ENCODE data around the gene DHRS13. TPM values are rescaled to one million over a fixed set of nuclear protein-coding genes. Genes with fewer than 3 reads are reported as not detected.
A peak's percentile ranks its signal among the peaks of the same experiment; 100 is the strongest.
"Not testable (repeated sequence)": the region's sequence is repeated elsewhere in the genome, so short reads cannot be mapped to it uniquely, and the experiment has no call there.

Gene DHRS13
- polyA plus RNA-seq, 2 of the 4 experiments (the other 2 are of a cell fraction): 4.8 to 7.0 TPM

DNA sequence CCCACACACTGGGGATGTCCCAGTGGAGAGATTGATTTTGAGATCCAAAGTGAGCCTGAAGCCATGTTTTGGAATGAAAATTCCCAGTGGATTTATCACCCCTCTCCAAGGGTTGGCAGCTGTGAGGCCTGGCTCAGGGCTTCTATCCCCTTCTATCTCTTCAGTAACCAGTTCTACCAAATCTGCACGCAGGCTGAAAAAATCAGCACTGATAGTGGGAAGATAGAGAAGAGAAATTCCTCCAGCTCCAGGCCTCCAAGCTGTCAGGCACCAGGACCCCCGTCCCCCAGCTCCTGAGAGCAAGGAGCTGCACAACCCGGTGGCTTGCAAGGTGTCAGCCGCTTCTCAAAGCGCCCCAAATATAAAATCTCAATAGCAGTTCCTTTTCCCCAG is 6.4 kb downstream of the DHRS13 start (continued):
- TF ChIP-seq, protein P1, sequence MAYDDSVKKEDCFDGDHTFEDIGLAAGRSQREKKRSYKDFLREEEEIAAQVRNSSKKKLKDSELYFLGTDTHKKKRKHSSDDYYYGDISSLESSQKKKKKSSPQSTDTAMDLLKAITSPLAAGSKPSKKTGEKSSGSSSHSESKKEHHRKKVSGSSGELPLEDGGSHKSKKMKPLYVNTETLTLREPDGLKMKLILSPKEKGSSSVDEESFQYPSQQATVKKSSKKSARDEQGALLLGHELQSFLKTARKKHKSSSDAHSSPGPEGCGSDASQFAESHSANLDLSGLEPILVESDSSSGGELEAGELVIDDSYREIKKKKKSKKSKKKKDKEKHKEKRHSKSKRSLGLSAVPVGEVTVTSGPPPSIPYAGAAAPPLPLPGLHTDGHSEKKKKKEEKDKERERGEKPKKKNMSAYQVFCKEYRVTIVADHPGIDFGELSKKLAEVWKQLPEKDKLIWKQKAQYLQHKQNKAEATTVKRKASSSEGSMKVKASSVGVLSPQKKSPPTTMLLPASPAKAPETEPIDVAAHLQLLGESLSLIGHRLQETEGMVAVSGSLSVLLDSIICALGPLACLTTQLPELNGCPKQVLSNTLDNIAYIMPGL (CRISPR knock-in tag; IDR thresholded peaks at IDR 0.05; ENCODE audit: borderline replicate concordance): no peak
- TF ChIP-seq EHF (CRISPR knock-in tag; IDR thresholded peaks at IDR 0.05): no peak
- no peak for TF ChIP-seq CHD2 (IDR thresholded peaks at IDR 0.05; ENCODE audit: low read length, partially characterized antibody)
- TF ChIP-seq, protein P2, sequence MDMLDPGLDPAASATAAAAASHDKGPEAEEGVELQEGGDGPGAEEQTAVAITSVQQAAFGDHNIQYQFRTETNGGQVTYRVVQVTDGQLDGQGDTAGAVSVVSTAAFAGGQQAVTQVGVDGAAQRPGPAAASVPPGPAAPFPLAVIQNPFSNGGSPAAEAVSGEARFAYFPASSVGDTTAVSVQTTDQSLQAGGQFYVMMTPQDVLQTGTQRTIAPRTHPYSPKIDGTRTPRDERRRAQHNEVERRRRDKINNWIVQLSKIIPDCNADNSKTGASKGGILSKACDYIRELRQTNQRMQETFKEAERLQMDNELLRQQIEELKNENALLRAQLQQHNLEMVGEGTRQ (IDR thresholded peaks at IDR 0.05): no peak
- TF ChIP-seq, protein P3, sequence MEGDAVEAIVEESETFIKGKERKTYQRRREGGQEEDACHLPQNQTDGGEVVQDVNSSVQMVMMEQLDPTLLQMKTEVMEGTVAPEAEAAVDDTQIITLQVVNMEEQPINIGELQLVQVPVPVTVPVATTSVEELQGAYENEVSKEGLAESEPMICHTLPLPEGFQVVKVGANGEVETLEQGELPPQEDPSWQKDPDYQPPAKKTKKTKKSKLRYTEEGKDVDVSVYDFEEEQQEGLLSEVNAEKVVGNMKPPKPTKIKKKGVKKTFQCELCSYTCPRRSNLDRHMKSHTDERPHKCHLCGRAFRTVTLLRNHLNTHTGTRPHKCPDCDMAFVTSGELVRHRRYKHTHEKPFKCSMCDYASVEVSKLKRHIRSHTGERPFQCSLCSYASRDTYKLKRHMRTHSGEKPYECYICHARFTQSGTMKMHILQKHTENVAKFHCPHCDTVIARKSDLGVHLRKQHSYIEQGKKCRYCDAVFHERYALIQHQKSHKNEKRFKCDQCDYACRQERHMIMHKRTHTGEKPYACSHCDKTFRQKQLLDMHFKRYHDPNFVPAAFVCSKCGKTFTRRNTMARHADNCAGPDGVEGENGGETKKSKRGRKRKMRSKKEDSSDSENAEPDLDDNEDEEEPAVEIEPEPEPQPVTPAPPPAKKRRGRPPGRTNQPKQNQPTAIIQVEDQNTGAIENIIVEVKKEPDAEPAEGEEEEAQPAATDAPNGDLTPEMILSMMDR (IDR thresholded peaks at IDR 0.05): no peak
- no peak for TF ChIP-seq TFCP2L1 (CRISPR knock-in tag; IDR thresholded peaks at IDR 0.05)

DNA sequence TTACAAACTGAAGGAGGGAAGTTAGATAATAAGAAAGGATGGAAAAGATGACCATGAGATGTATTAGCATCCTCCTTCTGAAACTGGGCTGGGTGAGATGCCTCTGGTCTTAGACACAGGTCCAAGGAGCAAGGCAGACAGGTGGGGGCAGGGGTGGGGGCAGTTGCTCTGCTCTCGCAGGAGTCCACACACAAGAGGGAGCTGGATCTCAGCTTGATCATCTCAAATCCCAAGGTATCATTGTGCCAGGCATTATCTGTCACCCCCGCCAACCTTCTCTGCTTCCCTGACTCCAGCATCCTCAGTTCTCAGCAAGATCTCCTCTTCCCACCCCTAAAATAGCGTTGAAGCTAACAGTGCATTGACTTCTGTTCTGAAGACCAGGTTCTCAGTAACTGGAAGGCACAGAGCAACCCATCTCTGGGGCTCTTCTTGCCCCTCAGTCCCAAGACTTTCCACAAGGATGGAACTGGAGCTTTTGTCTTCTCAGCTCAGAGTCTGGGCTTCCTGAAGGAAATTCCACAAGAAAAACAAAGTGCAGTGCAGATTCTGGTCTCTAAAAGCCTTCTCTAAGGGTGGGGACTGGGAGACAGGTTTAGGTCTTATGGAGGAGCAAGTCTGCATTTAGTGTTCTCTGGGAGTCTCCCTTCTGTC is 7.0 kb downstream of the DHRS13 start:
- Histone ChIP-seq H3K9me3 (no peaks in the 10 kb centered on the region), H3K27ac (peak overlapping the region; percentile 87 to 97; a peak in 4 of 6 replicates), H3K4me2 (peak overlapping the region; percentile 84), H3K4me1 (peaks cover 19% of the 10 kb centered on the region), H3K4me3 (peak overlapping the region; percentile 70)
- ChIA-PET POLR2A (interaction anchor here (1.4 to 2.0 kb wide), 2 partner anchors 14 to 56 kb away, joined by 5 read pairs; partner anchors contain the start of gene PHF12), CTCF (interaction anchor here (0.8 to 34.7 kb wide), 13 partner anchors 7 to 169 kb away, joined by 3 to 685 read pairs (median 20); partner anchors contain the start of genes DHRS13, NEK8 and TLCD1)
- ATAC-seq: peak in 1 of 2 experiments; percentile 4; a peak in 2 of 6 replicates
- no peak for FAIRE-seq
- DNase-seq (ENCODE audit: low read depth in 1 of 2, low spot score in 1 of 2): no peak
- 54% methylated on average over 3 of the region's 3 CpGs for WGBS (ENCODE audit: missing lambda C conversion rate)
- TF ChIP-seq FOSB (CRISPR knock-in tag; IDR thresholded peaks at IDR 0.05): no peak
- no peak for TF ChIP-seq CHD4 (IDR thresholded peaks at IDR 0.05; ENCODE audit: borderline replicate concordance)
- no peak for TF ChIP-seq EP300 (IDR thresholded peaks at IDR 0.05)
- TF ChIP-seq ZFP36 (IDR thresholded peaks at IDR 0.05; ENCODE audit: borderline replicate concordance, partially characterized antibody): no peak
- no peak for TF ChIP-seq MAFK (IDR thresholded peaks at IDR 0.05; ENCODE audit: partially characterized antibody)
- TF ChIP-seq, protein P2 (IDR thresholded peaks at IDR 0.05): no peak

DNA sequence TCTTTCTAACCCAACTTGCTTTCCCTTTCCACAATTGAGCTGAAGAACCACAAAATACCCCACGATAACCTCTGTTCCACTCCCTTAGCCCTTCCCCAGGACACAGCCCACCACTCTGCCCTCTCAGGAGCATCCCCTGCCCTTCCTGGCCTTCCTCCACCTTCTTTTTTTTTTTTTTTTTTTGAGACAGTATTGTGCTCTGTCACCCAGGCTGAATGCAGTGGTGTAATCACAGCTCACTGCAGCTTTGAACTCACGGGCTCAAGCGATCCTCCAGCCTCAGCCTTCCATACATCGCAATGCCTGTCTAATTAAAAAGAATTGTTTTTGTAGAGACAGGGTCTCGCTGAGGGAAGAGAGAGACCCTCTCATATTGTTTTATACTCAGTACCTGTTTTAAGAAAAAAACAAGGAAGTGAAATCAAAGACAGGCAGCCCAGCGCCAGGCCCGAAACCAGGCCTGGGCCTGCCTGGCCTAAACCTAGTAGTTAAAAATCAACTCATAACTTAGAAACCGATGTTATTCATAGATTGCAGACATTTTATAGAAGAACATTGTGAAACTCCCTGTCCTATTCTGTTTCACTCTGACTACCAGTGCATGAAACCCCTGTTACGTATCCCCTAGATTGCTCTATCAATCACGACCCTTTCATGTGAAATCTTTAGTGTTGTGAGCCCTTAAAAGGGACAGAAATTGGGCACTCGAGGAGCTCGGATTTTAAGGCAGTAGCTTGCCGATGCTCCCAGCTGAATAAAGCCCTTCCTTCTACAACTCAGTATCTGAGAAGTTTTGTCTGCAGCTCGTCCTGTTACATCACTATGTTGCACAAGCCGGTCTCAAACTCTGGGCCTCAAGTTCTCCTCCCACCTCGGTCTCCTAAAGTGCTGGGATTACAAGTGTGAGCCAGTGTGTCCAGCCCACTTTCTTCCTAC is 9.4 kb downstream of the DHRS13 start:
- not testable (repeated sequence) for FAIRE-seq, H3K9me3 ChIP-seq
- POLR2A ChIA-PET: interaction anchor here (1.5 kb wide), 1 partner anchor 174 kb away, joined by 8 read pairs; the partner anchor contains the start of gene RPL23A

More for the DNA sequence above, 9.4 kb downstream of the DHRS13 start:
- not testable (repeated sequence) for H3K4me3 ChIP-seq; DNase-seq (ENCODE audit: low read depth in 1 of 2, low spot score in 1 of 2); H3K27ac ChIP-seq; H3K4me2 ChIP-seq; ATAC-seq
- peaks cover 19% of the 10 kb centered on the region for H3K4me1 ChIP-seq
- CTCF ChIA-PET: interaction anchor here (0.5 to 12.7 kb wide), 9 partner anchors 9 to 166 kb away, joined by 3 to 111 read pairs (median 3); partner anchors contain the start of genes DHRS13, NEK8 and TLCD1
- 90% methylated on average over 16 of the region's 16 CpGs for WGBS (ENCODE audit: missing lambda C conversion rate)

Measured in A549 (cell line).